Epithelial cell of proximal tubule (primary cell): ENCODE results near the gene LOXL1. TPM values are rescaled to one million over a fixed set of nuclear protein-coding genes. Genes with fewer than 3 reads are reported as not detected.

Experiments
- DNase-seq: peaks from one replicate; pipeline ENCODE4 v3.0.0-alpha.2; 2011; ENCODE audit warnings: low read depth
- H3K4me3 ChIP-seq: 2 replicates; pipeline ENCODE4 v1.5.1; 2011; ENCODE audit warnings: low read depth, mild to moderate bottlenecking, low read length
- CTCF ChIP-seq: conservative IDR thresholded peaks from 2 replicates; pipeline ENCODE4 v1.5.1; 2012; ENCODE audit warnings: low read depth, mild to moderate bottlenecking, low read length
- total RNA-seq: library from RNA; depleted of rRNA; stranded (reverse); fragments of >200 nt; gene quantifications from 2 replicates; pipeline ENCODE4 v1.2.3, GENCODE V29; 2015

Gene LOXL1
- total RNA-seq, 1 donor from 2014 or later: 120 TPM

- no peak for DNase-seq
Observed at GRCh38 chr15:73987250-73987649, 61.0 kb downstream of the LOXL1 start.

GRCh38 chr15:73987681-73988444 is 61.6 kb downstream of the LOXL1 start:
- H3K4me3 ChIP-seq: no peak overlapping the region
- peak; percentile 74 for DNase-seq
- TF ChIP-seq CTCF: no peak

More at GRCh38 chr15:73987250-73987649, 61.0 kb downstream of the LOXL1 start:
- no peak overlapping the region for H3K4me3 ChIP-seq
- TF ChIP-seq CTCF: no peak

- DNase-seq: no peak
- no peak for TF ChIP-seq CTCF
- H3K4me3 ChIP-seq: no peak overlapping the region
Observed at GRCh38 chr15:73988445-73988969, 62.2 kb downstream of the LOXL1 start.

GRCh38 chr15:73989001-73989798 is 62.9 kb downstream of the LOXL1 start:
- TF ChIP-seq CTCF: no peak
- H3K4me3 ChIP-seq: no peak overlapping the region
- DNase-seq: peak; percentile 64

- TF ChIP-seq CTCF: no peak
- no peak overlapping the region for H3K4me3 ChIP-seq
- DNase-seq: no peak
Observed at GRCh38 chr15:73990250-73991005, 64.2 kb downstream of the LOXL1 start.

- TF ChIP-seq CTCF: no peak
- no peak for DNase-seq
Observed at GRCh38 chr15:73991260-73991659, 65.0 kb downstream of the LOXL1 start.

More at GRCh38 chr15:73991260-73991659, 65.0 kb downstream of the LOXL1 start:
- peak overlapping the region; percentile 84 for H3K4me3 ChIP-seq
